Stimulated activated CD4-positive, alpha-beta T cell treated with anti-CD3 and anti-CD28 coated beads, Interleukin-12 subunit alpha, Interleukin-12 subunit beta, amount 100 ng/mL, for 4 hours (primary cell): Measurements from ENCODE around the gene BAD.
A peak's percentile ranks its signal among the peaks of the same experiment; 100 is the strongest.

Experiments used
- DNase-seq: peaks from one replicate; pipeline ENCODE4 v3.0.0-alpha.2; 2020

BAD gene

GRCh38 chr11:64226507-64227051 lies 57.9 kb downstream of the BAD start:
- peak; percentile 51 for DNase-seq

GRCh38 chr11:64225608-64226506 lies 58.6 kb downstream of the BAD start, which contains the start of the genes NUDT22 and TRPT1:
TSS of gene NUDT22 (plus strand) at chr11:64226274. CDS start at chr11:64226653, 379 bp downstream.
TSS of gene TRPT1 (minus strand) at chr11:64226186. CDS start at chr11:64225860, 326 bp downstream.
- peak; percentile 94 for DNase-seq

- DNase-seq: no peak
Observed at GRCh38 chr11:64224891-64225607, 59.4 kb downstream of the BAD start.

GRCh38 chr11:64224151-64224890 lies 60.1 kb downstream of the BAD start:
- no peak for DNase-seq

- no peak for DNase-seq
Observed at GRCh38 chr11:64223001-64223651, 61.3 kb downstream of the BAD start.

GRCh38 chr11:64222651-64223000 lies 61.8 kb downstream of the BAD start:
- no peak for DNase-seq

- DNase-seq: no peak
Observed at GRCh38 chr11:64220798-64221197, 63.7 kb downstream of the BAD start.

- DNase-seq: no peak
Observed at GRCh38 chr11:64220271-64220670, 64.2 kb downstream of the BAD start.
